Activated naive CD4-positive, alpha-beta T cell treated with anti-CD3 and anti-CD28 coated beads for 36 hours (primary cell): Measurements from ENCODE around the gene SRGAP3. TPM values are rescaled to one million over a fixed set of nuclear protein-coding genes. Genes with fewer than 3 reads are reported as not detected.
A peak's percentile ranks its signal among the peaks of the same experiment; 100 is the strongest.

Experiments
- CTCF ChIA-PET: fragments of 350-600 bp; sonication (Branson Sonifier 250); formaldehyde crosslinking; loops from one replicate; lab custom pipeline; 2021; ENCODE audit warnings: antibody characterized with exemption; lab: Charles Lee
- DNase-seq: peaks from one replicate; pipeline ENCODE4 v3.0.0-alpha.2; 2020
- H3K27ac Mint-ChIP-seq: one replicate; pipeline ENCODE4 v1.8.0; 2021; ENCODE audit warnings: mild to moderate bottlenecking, mixed read lengths
- H3K27me3 Mint-ChIP-seq: one replicate; pipeline ENCODE4 v1.8.0; 2021; ENCODE audit warnings: low read depth, mixed read lengths
- H3K36me3 Mint-ChIP-seq: one replicate; pipeline ENCODE4 v1.8.0; 2021; ENCODE audit warnings: low read depth, mixed read lengths
- H3K4me1 Mint-ChIP-seq: one replicate; pipeline ENCODE4 v1.8.0; 2021; ENCODE audit warnings: low read depth, mixed read lengths
- H3K4me3 Mint-ChIP-seq: one replicate; pipeline ENCODE4 v1.8.0; 2021; ENCODE audit warnings: mild to moderate bottlenecking, moderate library complexity, mixed read lengths
- H3K9me3 Mint-ChIP-seq: one replicate; pipeline ENCODE4 v1.8.0; 2021; ENCODE audit warnings: mixed read lengths
- intact Hi-C: fragments of 100-400 bp; cut with micrococcal nuclease; formaldehyde crosslinking; loops from one replicate; pipeline ENCODE4 v1.15.1; 2023
- total RNA-seq, 2 experiments: library from RNA; stranded (reverse); gene quantifications; one replicate each; pipeline ENCODE4 v1.2.3, GENCODE V29; 2021

Gene SRGAP3
- total RNA-seq, 2 experiments from 2014 or later = 2.4 to 2.5 TPM

- Mint-ChIP-seq H3K36me3 (no peaks in the 10 kb centered on the region), H3K27me3 (no peaks in the 10 kb centered on the region), H3K4me3 (no peak overlapping the region), H3K4me1 (no peaks in the 10 kb centered on the region), H3K27ac (no peak overlapping the region), H3K9me3 (no peaks in the 10 kb centered on the region)
- intact Hi-C loops = no loop called here
- CTCF ChIA-PET = no interaction called here
- no peak for DNase-seq
These were observed 55.7 kb downstream of the SRGAP3 start for GRCh38 chr3:9193633-9194195.

- H3K36me3 Mint-ChIP-seq = no peaks in the 10 kb centered on the region
- H3K4me3 Mint-ChIP-seq = no peak overlapping the region
- intact Hi-C loops = no loop called here
- DNase-seq = no peak
- H3K4me1 Mint-ChIP-seq = no peaks in the 10 kb centered on the region
- no peaks in the 10 kb centered on the region for H3K9me3 Mint-ChIP-seq
- CTCF ChIA-PET = no interaction called here
- no peak overlapping the region for H3K27ac Mint-ChIP-seq
- no peaks in the 10 kb centered on the region for H3K27me3 Mint-ChIP-seq
These were observed 56.2 kb downstream of the SRGAP3 start for GRCh38 chr3:9193211-9193610.

DNA sequence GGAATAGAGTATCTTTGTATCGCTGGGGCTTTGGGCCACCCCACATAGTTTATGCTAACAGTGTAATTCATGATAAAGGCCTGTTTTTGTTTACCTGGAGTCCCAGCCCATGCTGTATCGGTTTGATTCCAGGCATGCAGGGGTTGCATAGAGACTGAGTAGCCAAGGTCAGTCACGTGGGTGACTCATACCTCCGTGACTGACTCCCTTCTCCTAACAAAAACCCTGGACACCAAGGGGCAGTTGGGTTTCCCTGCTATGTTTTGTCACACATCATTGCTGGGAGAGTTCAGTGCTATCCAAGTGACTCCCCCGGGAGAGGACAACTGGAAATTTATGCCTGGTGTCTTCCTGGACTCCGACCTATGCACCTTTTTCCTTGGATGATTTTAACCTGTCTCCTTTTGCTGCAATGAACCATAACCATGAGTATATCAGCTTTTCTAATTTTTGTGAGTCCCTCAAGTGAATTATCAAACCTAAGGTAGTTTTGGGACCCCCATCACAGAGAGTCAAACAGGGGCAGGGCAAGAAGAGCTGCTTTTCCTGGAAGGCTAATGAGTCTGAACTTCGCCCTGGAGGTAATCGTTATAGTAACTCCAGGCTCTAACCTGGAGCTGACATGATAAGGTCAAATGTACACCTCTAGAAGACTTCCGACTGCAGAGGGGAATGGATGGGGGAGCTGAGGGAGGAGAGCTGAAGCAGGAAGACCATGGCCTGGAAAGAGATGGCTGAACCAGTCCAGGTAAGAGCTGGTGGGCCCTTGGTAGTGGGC is 57.0 kb downstream of the SRGAP3 start:
- Mint-ChIP-seq H3K9me3 (no peaks in the 10 kb centered on the region), H3K4me1 (no peaks in the 10 kb centered on the region), H3K4me3 (no peak overlapping the region), H3K27me3 (no peaks in the 10 kb centered on the region), H3K27ac (no peak overlapping the region), H3K36me3 (no peaks in the 10 kb centered on the region)
- DNase-seq = no peak
- intact Hi-C loops = no loop called here
- CTCF ChIA-PET = no interaction called here

GRCh38 chr3:9190276-9190675 is 59.2 kb downstream of the SRGAP3 start:
- Mint-ChIP-seq H3K4me1 (no peaks in the 10 kb centered on the region), H3K36me3 (no peaks in the 10 kb centered on the region), H3K27ac (no peak overlapping the region), H3K9me3 (no peaks in the 10 kb centered on the region), H3K4me3 (no peak overlapping the region), H3K27me3 (no peaks in the 10 kb centered on the region)
- intact Hi-C loops = no loop called here
- DNase-seq = no peak
- CTCF ChIA-PET = no interaction called here

GRCh38 chr3:9188583-9188982 is 60.9 kb downstream of the SRGAP3 start:
- intact Hi-C loops = no loop called here
- no peaks in the 10 kb centered on the region for H3K36me3 Mint-ChIP-seq
- CTCF ChIA-PET = interaction anchor here (0.6 kb wide), 1 partner anchor 290 kb away, joined by 4 read pairs; no protein-coding TSS in a partner anchor
- no peaks in the 10 kb centered on the region for H3K4me1 Mint-ChIP-seq
- no peak overlapping the region for H3K4me3 Mint-ChIP-seq
- no peak for DNase-seq
- no peaks in the 10 kb centered on the region for H3K9me3 Mint-ChIP-seq
- H3K27ac Mint-ChIP-seq = no peak overlapping the region
- H3K27me3 Mint-ChIP-seq = no peaks in the 10 kb centered on the region

DNA sequence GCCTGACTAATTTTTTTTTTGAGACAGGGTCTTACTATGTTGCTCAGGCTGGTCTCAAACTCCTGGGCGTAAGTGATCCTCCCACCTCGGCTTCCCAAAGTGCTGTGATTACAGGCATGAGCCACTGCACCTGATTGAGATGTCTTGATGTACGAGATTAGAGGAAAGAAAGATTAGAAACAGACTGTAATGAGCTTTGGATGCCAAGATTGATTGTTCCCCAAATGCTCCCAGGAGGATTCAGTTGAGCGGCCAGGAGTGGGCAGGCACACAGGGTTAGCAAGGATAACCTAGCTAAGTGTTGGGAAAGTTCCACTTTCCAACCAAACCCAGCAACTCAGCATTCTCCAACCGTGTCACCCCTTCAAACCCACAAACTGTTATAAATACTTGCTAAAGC is 63.7 kb downstream of the SRGAP3 start:
- no peaks in the 10 kb centered on the region for H3K9me3 Mint-ChIP-seq
- no peaks in the 10 kb centered on the region for H3K36me3 Mint-ChIP-seq
- intact Hi-C loops = no loop called here
- H3K27ac Mint-ChIP-seq = no peak overlapping the region
- no peak overlapping the region for H3K4me3 Mint-ChIP-seq
- H3K27me3 Mint-ChIP-seq = no peaks in the 10 kb centered on the region
- H3K4me1 Mint-ChIP-seq = peaks cover 7% of the 10 kb centered on the region
- CTCF ChIA-PET = interaction anchor here (0.6 kb wide), 1 partner anchor 317 kb away, joined by 3 read pairs; no protein-coding TSS in a partner anchor
- DNase-seq = no peak

GRCh38 chr3:9185046-9185445 is 64.4 kb downstream of the SRGAP3 start:
- CTCF ChIA-PET = no interaction called here
- no peaks in the 10 kb centered on the region for H3K27me3 Mint-ChIP-seq
- H3K36me3 Mint-ChIP-seq = no peaks in the 10 kb centered on the region
- no peak for DNase-seq
- H3K4me1 Mint-ChIP-seq = peaks cover 13% of the 10 kb centered on the region
- no peak overlapping the region for H3K27ac Mint-ChIP-seq
- H3K9me3 Mint-ChIP-seq = no peaks in the 10 kb centered on the region
- H3K4me3 Mint-ChIP-seq = no peak overlapping the region
- intact Hi-C loops = no loop called here

GRCh38 chr3:9184461-9184835 is 65.0 kb downstream of the SRGAP3 start:
- Mint-ChIP-seq H3K27ac (no peak overlapping the region), H3K36me3 (no peaks in the 10 kb centered on the region), H3K4me3 (no peak overlapping the region), H3K9me3 (no peaks in the 10 kb centered on the region), H3K27me3 (no peaks in the 10 kb centered on the region), H3K4me1 (peaks cover 19% of the 10 kb centered on the region)
- no peak for DNase-seq
- intact Hi-C loops = loop anchor here (5.0 kb wide), 2 partner anchors 222 to 417 kb away; partner anchors contain the start of genes OXTR and RAD18
- CTCF ChIA-PET = no interaction called here

GRCh38 chr3:9183811-9184460 is 65.5 kb downstream of the SRGAP3 start:
- peaks cover 19% of the 10 kb centered on the region for H3K4me1 Mint-ChIP-seq
- no peaks in the 10 kb centered on the region for H3K36me3 Mint-ChIP-seq
- intact Hi-C loops = loop anchor here (5.0 kb wide), 2 partner anchors 222 to 417 kb away; partner anchors contain the start of genes OXTR and RAD18
- no peak overlapping the region for H3K4me3 Mint-ChIP-seq
- H3K27me3 Mint-ChIP-seq = no peaks in the 10 kb centered on the region
- H3K9me3 Mint-ChIP-seq = no peaks in the 10 kb centered on the region
- CTCF ChIA-PET = no interaction called here
- no peak overlapping the region for H3K27ac Mint-ChIP-seq
- no peak for DNase-seq

DNA sequence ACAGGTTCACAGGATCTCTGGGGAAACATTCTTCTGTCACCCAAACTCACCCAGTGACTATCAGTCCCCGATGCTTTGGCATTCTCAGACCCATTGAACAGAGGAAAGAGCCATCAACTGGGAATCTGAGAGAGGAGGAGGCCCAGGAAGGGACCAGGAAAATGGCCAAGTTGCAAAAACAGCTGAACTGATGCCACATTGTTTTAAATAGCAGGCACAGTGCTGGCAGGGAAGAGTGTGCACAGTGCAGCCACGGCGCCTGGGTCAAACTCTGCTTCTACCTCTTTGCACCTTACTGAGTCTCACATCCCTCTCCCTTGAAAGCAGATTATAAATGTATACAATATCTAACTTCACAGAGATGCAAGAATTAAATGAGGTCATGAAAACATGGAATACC is 66.4 kb downstream of the SRGAP3 start:
- H3K27ac Mint-ChIP-seq = no peak overlapping the region
- CTCF ChIA-PET = no interaction called here
- H3K9me3 Mint-ChIP-seq = no peaks in the 10 kb centered on the region
- no peak for DNase-seq
- H3K27me3 Mint-ChIP-seq = no peaks in the 10 kb centered on the region
- no peak overlapping the region for H3K4me3 Mint-ChIP-seq
- intact Hi-C loops = loop anchor here (5.0 kb wide), 2 partner anchors 221 to 416 kb away; partner anchors contain the start of genes OXTR and RAD18
- no peaks in the 10 kb centered on the region for H3K36me3 Mint-ChIP-seq
- H3K4me1 Mint-ChIP-seq = peaks cover 19% of the 10 kb centered on the region

- intact Hi-C loops = loop anchor here (1.0 to 5.0 kb wide), 3 partner anchors 12 to 413 kb away; partner anchors contain the start of genes OXTR and RAD18
These were observed 68.7 kb downstream of the SRGAP3 start for GRCh38 chr3:9180764-9181117.

More at GRCh38 chr3:9180764-9181117, 68.7 kb downstream of the SRGAP3 start:
- peak; percentile 54 for DNase-seq
- H3K27ac Mint-ChIP-seq = no peak overlapping the region
- H3K9me3 Mint-ChIP-seq = no peaks in the 10 kb centered on the region
- no peaks in the 10 kb centered on the region for H3K27me3 Mint-ChIP-seq
- H3K36me3 Mint-ChIP-seq = no peaks in the 10 kb centered on the region
- CTCF ChIA-PET = interaction anchor here (0.9 kb wide), 1 partner anchor 44 kb away, joined by 3 read pairs; no protein-coding TSS in a partner anchor
- H3K4me3 Mint-ChIP-seq = peak overlapping the region; percentile 58
- H3K4me1 Mint-ChIP-seq = peaks cover 19% of the 10 kb centered on the region
